Kidney tubule cell (primary cell): Measurements from ENCODE around the gene RNF123.
"Not testable (repeated sequence)": the region's sequence is repeated elsewhere in the genome, so short reads cannot be mapped to it uniquely, and the experiment has no call there.

Experiments
- DNase-seq: peaks from one replicate; pipeline ENCODE4 v3.0.0-alpha.2; 2018; ENCODE audit warnings: low spot score

RNF123 gene

GRCh38 chr3:49720855-49721595 is 31.7 kb downstream of the RNF123 start:
- DNase-seq, result no peak

- no peak for DNase-seq
Observed at GRCh38 chr3:49721596-49721895, 32.2 kb downstream of the RNF123 start.

- no peak for DNase-seq
Observed at GRCh38 chr3:49721896-49722781, 32.8 kb downstream of the RNF123 start.

- no peak for DNase-seq
Observed at GRCh38 chr3:49722896-49723295, 33.5 kb downstream of the RNF123 start.

- DNase-seq, result peak; percentile 76
Observed at GRCh38 chr3:49723296-49723627, 33.9 kb downstream of the RNF123 start.

GRCh38 chr3:49723628-49724551 is 34.5 kb downstream of the RNF123 start, which contains the start of gene GMPPB:
TSS of gene GMPPB (minus strand) at chr3:49723951. CDS start at chr3:49723726, 225 bp downstream.
- DNase-seq, result peak; percentile 98

GRCh38 chr3:49724586-49724985 is 35.2 kb downstream of the RNF123 start:
- DNase-seq, result no peak

- DNase-seq, result no peak
Observed at GRCh38 chr3:49725906-49726681, 36.7 kb downstream of the RNF123 start.

- no peak for DNase-seq
Observed at GRCh38 chr3:49727154-49727923, 38.0 kb downstream of the RNF123 start.

- DNase-seq, result no peak
Observed at GRCh38 chr3:49727924-49728361, 38.6 kb downstream of the RNF123 start.

- no peak for DNase-seq
Observed at GRCh38 chr3:49729966-49730609, 40.7 kb downstream of the RNF123 start.

- no peak for DNase-seq
Observed at GRCh38 chr3:49732597-49732996, 43.2 kb downstream of the RNF123 start.

- DNase-seq, result no peak
Observed at GRCh38 chr3:49733551-49733950, 44.2 kb downstream of the RNF123 start.

- DNase-seq, result no peak
Observed at GRCh38 chr3:49734752-49735151, 45.4 kb downstream of the RNF123 start.

- DNase-seq, result no peak
Observed at GRCh38 chr3:49738067-49738713, 48.8 kb downstream of the RNF123 start.

GRCh38 chr3:49740427-49740826 is 51.1 kb downstream of the RNF123 start:
- no peak for DNase-seq

GRCh38 chr3:49745986-49746385 is 56.6 kb downstream of the RNF123 start:
- no peak for DNase-seq

GRCh38 chr3:49747792-49748480 is 58.6 kb downstream of the RNF123 start:
- peak; percentile 65 for DNase-seq

GRCh38 chr3:49748874-49749273 is 59.5 kb downstream of the RNF123 start:
- DNase-seq, result not testable (repeated sequence)
